NCI-H1048 (cell line): ENCODE measurements around the gene SUPT7L.
"Not testable (repeated sequence)": the region's sequence is repeated elsewhere in the genome, so short reads cannot be mapped to it uniquely, and the experiment has no call there.

Source experiments
- DNase-seq: peaks from one replicate; lab custom pipeline; 2025; lab: John Stamatoyannopoulos, UW

The SUPT7L gene

GRCh38 chr2:27638037-27638637 lies 25.3 kb downstream of the SUPT7L start:
- DNase-seq = no peak

GRCh38 chr2:27636766-27637165 lies 26.6 kb downstream of the SUPT7L start:
- DNase-seq = no peak

- no peak for DNase-seq
Observed at GRCh38 chr2:27634291-27634690, 29.1 kb downstream of the SUPT7L start.

GRCh38 chr2:27630257-27630656 lies 33.2 kb downstream of the SUPT7L start:
- DNase-seq = not testable (repeated sequence)

- DNase-seq = peak; percentile 53
Observed at GRCh38 chr2:27628767-27629709, 34.4 kb downstream of the SUPT7L start, which contains the start of the genes CCDC121 and GPN1. Gene CCDC121, minus strand, starts transcription at chr2:27629012. Its CDS starts 1,213 bp downstream, at chr2:27627799. Gene GPN1, plus strand, starts transcription at chr2:27629050. Its CDS starts 9 bp downstream, at chr2:27629059.

GRCh38 chr2:27627963-27628766 lies 35.2 kb downstream of the SUPT7L start:
- DNase-seq = no peak

- not testable (repeated sequence) for DNase-seq
Observed at GRCh38 chr2:27626921-27627320, 36.5 kb downstream of the SUPT7L start.

GRCh38 chr2:27626323-27626722 lies 37.1 kb downstream of the SUPT7L start:
- not testable (repeated sequence) for DNase-seq

- no peak for DNase-seq
Observed at GRCh38 chr2:27624943-27625342, 38.5 kb downstream of the SUPT7L start.

GRCh38 chr2:27622921-27623384 lies 40.5 kb downstream of the SUPT7L start:
- DNase-seq = no peak

GRCh38 chr2:27621524-27621923 lies 41.9 kb downstream of the SUPT7L start:
- no peak for DNase-seq

- no peak for DNase-seq
Observed at GRCh38 chr2:27615316-27615715, 48.1 kb downstream of the SUPT7L start.

- DNase-seq = no peak
Observed at GRCh38 chr2:27613985-27614384, 49.4 kb downstream of the SUPT7L start.

GRCh38 chr2:27606611-27607010 lies 56.8 kb downstream of the SUPT7L start:
- no peak for DNase-seq
